T47D (cell line): ENCODE results near the gene COL1A2.

ENCODE experiments used
- DNase-seq, 2 experiments: peaks; one replicate each; pipeline versions ENCODE4 v3.0.0 to v3.0.0-alpha.2; 2011 to 2012; ENCODE audit warnings: low read depth in 1 of 2, low spot score in 1 of 2
- JUND ChIP-seq: IDR thresholded peaks from 2 replicates; pipeline ENCODE4 v1.6.1; 2012; ENCODE audit warnings: low read depth
- in situ Hi-C: cut with HindIII; loops from 2 replicates; pipeline ENCODE4 v1.10.0; 2016; ENCODE audit warnings: low sequenced_read_pairs, low pct_unique_long_range_greater_than_20kb

The COL1A2 gene

DNA sequence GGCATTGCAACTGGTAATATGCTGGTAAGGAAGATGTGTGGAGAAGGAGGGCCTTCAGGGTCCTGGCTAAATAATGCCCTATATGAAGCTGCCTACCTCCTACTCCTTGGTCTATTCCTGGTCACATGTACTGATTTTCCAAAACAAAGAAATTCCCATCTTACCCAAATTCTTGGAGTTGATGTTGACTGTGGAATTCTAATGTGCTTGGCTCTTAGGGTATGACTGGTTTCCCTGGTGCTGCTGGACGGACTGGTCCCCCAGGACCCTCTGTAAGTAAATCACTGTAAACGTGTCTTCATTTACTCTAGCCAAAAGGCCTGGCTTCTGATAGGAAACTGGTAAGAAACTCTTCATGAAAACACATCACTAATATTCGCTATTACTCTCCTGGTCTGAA is 27.0 kb downstream of the COL1A2 start:
- no peak for DNase-seq
- in situ Hi-C loops: no loop called here
- no peak for TF ChIP-seq JUND

DNA sequence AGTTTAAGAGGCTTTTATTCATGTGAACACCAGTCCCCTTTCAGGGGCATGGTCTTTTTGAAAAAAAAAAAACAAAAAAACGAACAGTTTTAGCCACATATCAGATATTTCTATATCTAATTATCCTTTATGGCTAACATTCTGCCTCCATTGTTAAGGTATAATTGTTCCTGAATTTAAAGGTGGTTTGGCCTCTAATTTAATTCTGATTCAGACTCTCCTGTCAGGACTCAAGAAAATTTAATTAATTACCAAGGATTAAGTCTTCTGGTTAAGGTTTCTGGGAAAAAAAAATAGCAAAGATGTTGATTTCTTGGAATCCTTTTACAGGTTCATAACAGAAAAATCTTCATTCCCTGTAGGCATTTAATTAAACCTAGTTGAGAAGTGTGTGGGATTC is 27.4 kb downstream of the COL1A2 start:
- in situ Hi-C loops: no loop called here
- no peak for DNase-seq
- TF ChIP-seq JUND: no peak

DNA sequence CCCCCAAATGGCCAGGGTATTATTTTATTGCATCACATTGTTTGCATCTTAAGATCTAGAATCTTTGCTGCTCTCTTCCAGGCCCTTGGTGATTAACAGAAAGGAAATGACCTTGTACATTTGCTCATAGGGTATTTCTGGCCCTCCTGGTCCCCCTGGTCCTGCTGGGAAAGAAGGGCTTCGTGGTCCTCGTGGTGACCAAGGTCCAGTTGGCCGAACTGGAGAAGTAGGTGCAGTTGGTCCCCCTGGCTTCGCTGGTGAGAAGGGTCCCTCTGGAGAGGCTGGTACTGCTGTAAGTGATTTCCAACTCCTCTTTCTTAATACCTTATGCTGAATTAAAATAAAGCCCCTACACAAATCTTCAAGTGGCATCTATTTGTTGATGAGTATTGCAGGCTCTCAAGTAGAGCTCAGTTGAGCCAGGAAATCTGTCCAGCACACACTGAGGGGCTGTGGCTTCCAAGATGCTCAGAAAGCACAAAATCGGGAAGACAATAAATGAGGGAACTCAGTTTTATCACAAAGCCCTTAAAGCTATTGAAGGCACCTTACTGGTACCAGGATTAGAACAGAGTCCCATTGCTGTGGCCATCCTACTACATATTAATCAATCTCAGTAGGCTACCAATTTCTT is 28.2 kb downstream of the COL1A2 start:
- in situ Hi-C loops: no loop called here
- no peak for DNase-seq
- no peak for TF ChIP-seq JUND

DNA sequence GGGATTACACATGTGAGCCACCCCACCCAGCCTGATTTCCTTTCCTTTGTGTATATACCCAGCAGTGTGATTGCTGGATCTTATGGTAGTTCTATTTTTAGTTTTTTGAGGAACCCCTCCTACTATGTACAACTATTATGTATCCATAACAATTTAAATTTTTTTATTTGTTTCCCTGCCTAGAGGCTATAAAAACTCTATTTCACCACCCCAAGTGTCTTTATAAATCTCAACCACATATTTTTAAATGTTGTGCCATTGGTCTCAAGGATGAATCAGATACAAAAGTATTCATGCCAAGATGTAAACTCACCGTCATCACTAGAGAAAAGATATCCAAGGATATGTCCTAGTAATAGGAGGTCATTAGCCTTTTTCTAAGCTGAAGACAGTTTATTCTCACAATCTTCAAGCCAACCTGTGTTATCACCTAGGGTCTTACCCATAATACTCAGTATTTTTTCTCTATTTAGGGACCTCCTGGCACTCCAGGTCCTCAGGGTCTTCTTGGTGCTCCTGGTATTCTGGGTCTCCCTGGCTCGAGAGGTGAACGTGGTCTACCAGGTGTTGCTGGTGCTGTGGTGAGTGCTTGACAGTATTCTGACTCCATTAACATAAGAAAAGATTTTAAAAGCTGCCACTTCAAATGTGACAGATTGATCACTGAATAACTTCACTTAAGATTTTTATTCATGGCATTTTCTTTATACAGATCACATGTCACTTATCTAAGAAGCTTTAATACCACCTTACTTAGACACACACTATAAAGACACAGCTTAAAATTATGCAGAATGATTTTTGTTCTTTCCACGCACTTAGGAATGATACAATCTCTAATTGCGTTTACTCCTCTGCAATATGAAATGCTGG is 29.4 kb downstream of the COL1A2 start:
- in situ Hi-C loops: no loop called here
- TF ChIP-seq JUND: no peak
- no peak for DNase-seq

- in situ Hi-C loops: no loop called here
- DNase-seq: no peak
- TF ChIP-seq JUND: no peak
Observed at GRCh38 chr7:94425546-94425945, 30.9 kb downstream of the COL1A2 start.

DNA sequence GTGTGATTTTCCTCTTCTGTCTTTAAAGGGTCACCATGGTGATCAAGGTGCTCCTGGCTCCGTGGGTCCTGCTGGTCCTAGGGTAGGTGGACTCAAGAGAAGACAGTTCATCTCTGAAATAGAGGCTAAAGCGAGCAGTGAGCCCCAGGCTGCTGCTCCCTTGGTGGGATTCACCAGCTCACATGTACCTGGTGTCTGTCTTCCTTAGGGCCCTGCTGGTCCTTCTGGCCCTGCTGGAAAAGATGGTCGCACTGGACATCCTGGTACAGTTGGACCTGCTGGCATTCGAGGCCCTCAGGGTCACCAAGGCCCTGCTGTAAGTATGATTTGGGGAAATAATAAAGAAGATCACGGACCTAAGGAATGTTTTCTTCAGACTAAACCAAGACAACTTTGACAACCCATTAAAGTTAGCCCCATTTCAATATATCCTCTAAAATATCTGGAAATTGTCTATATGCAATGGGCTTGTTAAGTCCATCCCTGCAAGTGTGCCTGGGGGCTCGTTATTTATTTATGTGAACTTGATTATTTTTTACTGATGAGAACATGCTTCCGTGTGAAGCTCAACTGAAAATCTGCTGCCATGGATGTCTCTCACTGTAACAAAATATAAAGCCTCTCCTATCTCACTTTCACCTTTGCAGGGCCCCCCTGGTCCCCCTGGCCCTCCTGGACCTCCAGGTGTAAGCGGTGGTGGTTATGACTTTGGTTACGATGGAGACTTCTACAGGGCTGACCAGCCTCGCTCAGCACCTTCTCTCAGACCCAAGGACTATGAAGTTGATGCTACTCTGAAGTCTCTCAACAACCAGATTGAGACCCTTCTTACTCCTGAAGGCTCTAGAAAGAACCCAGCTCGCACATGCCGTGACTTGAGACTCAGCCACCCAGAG is 32.5 kb downstream of the COL1A2 start:
- DNase-seq: no peak
- no peak for TF ChIP-seq JUND
- in situ Hi-C loops: no loop called here

- in situ Hi-C loops: no loop called here
- DNase-seq: no peak
- no peak for TF ChIP-seq JUND
Observed at GRCh38 chr7:94429153-94429552, 34.5 kb downstream of the COL1A2 start.

- TF ChIP-seq JUND: no peak
- in situ Hi-C loops: no loop called here
- DNase-seq: no peak
Observed at GRCh38 chr7:94431176-94431575, 36.5 kb downstream of the COL1A2 start.

DNA sequence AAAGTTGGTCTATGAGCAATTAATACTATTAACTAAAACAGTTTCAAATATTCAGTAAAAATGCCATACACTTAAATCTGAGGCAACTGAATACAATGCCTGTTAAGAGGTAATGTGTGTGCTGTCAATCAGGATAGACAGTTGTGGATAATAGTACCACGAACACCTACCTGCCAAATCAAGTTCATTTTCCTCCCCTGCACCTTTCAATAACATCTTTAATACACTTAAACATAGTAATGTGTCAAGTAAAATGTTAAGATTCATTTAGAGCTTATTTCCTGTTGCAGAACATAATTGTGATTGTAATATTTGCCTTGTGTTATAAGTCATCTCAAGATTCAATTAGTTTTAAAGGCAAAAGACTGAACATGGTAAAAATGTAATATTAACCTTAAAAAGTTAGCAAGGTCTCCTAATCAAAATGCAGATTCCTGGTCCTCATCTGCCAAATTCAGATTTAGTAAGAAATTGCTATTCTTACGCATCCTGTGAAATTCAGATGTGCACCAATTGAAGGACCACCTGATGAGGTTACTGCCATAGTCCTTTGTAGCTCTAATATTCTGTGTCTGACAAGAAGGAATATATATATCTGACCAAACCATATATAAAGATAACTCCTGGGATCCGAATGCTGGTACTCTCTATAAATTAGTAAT is 37.1 kb downstream of the COL1A2 start:
- in situ Hi-C loops: no loop called here
- no peak for DNase-seq
- TF ChIP-seq JUND: no peak

GRCh38 chr7:94432281-94432670 is 37.6 kb downstream of the COL1A2 start:
- no peak for TF ChIP-seq JUND
- in situ Hi-C loops: no loop called here
- no peak for DNase-seq

GRCh38 chr7:94432817-94433216 is 38.1 kb downstream of the COL1A2 start:
- in situ Hi-C loops: no loop called here
- TF ChIP-seq JUND: no peak
- DNase-seq: no peak

DNA sequence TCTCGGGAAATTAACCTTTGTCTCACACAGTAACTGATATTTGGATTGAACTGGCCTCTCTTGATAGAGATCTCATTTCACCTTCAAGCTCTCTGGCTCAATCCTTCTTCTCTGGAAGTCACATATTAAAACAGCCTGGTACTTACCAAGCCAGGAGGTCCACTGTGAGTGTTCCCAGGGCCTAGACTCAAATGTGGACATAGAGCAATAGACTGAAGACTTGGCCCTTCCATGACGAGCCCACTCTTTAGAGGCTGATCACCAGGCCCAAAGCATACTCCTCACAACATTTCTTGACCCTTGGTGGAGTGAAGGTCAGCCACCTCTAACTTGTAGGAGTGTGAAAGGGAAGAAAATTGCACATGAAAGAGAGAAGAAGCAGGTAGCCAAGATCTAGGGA is 38.5 kb downstream of the COL1A2 start:
- no peak for TF ChIP-seq JUND
- no peak for DNase-seq
- in situ Hi-C loops: no loop called here
